Lower lobe of right lung (tissue), 2 donors: ENCODE data around the gene FAM234B. TPM values are rescaled to one million over a fixed set of nuclear protein-coding genes. Genes with fewer than 3 reads are reported as not detected.

ENCODE experiments used
- ATAC-seq, 2 donors: fragments of 200-7000 bp; cut with Tn5 transposase; one replicate each; pipeline ENCODE4 v1.9.1; 2020 to 2022; ENCODE audit warnings: mild to moderate bottlenecking in 2 of 2, moderate library complexity in 2 of 2
- DNase-seq: peaks from one replicate; pipeline ENCODE4 v3.0.0-alpha.2; 2020
- H3K27ac ChIP-seq: fragments of 200-600 bp; one replicate; pipeline ENCODE4 v1.8.0; 2022
- H3K27me3 ChIP-seq: fragments of 200-600 bp; one replicate; pipeline ENCODE4 v1.8.0; 2022; ENCODE audit warnings: low read depth
- H3K36me3 ChIP-seq: fragments of 200-600 bp; one replicate; pipeline ENCODE4 v1.8.0; 2022; ENCODE audit warnings: mild to moderate bottlenecking
- H3K4me1 ChIP-seq: fragments of 200-600 bp; one replicate; pipeline ENCODE4 v1.8.0; 2022
- H3K4me3 ChIP-seq: fragments of 200-600 bp; one replicate; pipeline ENCODE4 v1.8.0; 2022; ENCODE audit warnings: mild to moderate bottlenecking
- H3K9me3 ChIP-seq: fragments of 200-600 bp; one replicate; pipeline ENCODE4 v1.8.0; 2022
- intact Hi-C: fragments of 100-400 bp; cut with DNase I; formaldehyde crosslinking; loops from one replicate; pipeline ENCODE4 v1.11.0; 2022
- total RNA-seq: library from RNA; stranded (reverse); fragmentation: NEBNext Ultra II Directional; extraction: Animal tissue kit (Norgen Biotek cat#: 25700); gene quantifications from one replicate; pipeline ENCODE4 v1.2.1, GENCODE V29; 2021
- TF ChIP-seq, protein P1 (sequence below): fragments of 200-600 bp; IDR thresholded peaks from one replicate; pipeline ENCODE4 v1.8.0; 2022; ENCODE audit warnings: antibody characterized with exemption, mild to moderate bottlenecking
- donor health status: DM: no; HTN: yes; CAD: no; lungs with severe emphysema.

The FAM234B gene
- total RNA-seq, 1 donor from 2014 or later: 7.5 TPM

DNA sequence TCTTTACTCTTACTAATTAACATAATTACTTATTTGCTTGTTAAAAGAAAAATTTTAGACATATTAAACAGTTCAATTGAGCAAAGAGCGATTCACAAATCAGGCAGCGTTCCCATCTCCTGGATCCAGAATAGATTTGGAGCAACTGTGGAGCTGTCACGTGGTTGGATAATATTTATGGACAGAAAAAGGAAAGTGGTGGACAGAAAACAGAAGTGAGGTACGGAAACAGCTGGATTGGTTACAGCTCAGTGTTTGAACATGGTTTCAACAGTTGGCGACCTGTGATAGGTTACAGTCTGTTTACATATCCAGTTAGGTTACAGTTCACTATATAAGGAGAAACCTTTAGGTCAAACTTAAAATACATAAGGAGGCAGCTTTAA, 19.7 kb upstream of the FAM234B start:
- no peak for ATAC-seq
- H3K27ac ChIP-seq: no peak overlapping the region
- no peaks in the 10 kb centered on the region for H3K36me3 ChIP-seq
- no peak overlapping the region for H3K4me3 ChIP-seq
- H3K9me3 ChIP-seq: no peaks in the 10 kb centered on the region
- no peaks in the 10 kb centered on the region for H3K27me3 ChIP-seq
- no peaks in the 10 kb centered on the region for H3K4me1 ChIP-seq
- DNase-seq: no peak
- intact Hi-C loops: no loop called here
- TF ChIP-seq, protein P1, sequence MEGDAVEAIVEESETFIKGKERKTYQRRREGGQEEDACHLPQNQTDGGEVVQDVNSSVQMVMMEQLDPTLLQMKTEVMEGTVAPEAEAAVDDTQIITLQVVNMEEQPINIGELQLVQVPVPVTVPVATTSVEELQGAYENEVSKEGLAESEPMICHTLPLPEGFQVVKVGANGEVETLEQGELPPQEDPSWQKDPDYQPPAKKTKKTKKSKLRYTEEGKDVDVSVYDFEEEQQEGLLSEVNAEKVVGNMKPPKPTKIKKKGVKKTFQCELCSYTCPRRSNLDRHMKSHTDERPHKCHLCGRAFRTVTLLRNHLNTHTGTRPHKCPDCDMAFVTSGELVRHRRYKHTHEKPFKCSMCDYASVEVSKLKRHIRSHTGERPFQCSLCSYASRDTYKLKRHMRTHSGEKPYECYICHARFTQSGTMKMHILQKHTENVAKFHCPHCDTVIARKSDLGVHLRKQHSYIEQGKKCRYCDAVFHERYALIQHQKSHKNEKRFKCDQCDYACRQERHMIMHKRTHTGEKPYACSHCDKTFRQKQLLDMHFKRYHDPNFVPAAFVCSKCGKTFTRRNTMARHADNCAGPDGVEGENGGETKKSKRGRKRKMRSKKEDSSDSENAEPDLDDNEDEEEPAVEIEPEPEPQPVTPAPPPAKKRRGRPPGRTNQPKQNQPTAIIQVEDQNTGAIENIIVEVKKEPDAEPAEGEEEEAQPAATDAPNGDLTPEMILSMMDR: no peak

DNA sequence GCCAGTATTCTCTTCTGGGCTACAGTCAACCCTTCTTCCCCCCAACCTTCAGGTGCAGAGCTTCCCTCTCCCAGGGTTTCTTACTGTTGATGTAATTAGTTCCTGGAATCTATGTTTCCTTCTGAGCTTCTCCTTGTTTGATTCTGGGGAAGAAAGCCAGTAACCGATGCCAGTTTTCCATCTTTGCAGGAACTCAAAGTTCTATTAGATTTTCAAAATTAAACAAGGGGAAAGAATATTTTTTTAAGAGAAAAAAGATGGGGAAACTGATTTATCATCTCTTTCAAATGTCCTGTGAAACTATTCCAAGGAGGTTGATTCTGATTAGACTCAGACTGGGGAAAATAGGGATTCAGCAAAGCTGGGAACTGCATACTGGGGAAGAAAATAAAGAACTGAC, 17.9 kb upstream of the FAM234B start:
- TF ChIP-seq, protein P1: no peak
- Histone ChIP-seq H3K36me3 (no peaks in the 10 kb centered on the region), H3K9me3 (no peaks in the 10 kb centered on the region), H3K4me3 (no peak overlapping the region), H3K27ac (no peak overlapping the region), H3K27me3 (no peaks in the 10 kb centered on the region), H3K4me1 (no peaks in the 10 kb centered on the region)
- ATAC-seq (no peak), DNase-seq (no peak)
- intact Hi-C loops: no loop called here

DNA sequence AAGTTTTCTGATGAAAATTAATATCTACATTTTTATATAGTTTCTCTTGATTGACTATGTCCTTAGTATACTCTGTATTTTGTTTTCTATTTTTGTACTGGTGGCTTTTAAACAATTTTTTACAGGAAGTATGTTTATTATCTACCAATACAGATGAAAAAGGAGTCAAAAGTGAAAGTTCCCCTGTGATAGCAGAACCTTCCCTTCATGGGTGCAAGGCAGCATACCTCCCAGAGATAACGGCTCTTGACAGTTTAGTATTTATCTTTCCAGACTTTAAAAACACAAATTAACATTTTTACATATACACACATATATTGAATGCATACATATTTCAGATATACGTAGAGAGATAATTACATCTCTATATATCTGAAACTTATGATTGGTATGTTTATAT, 17.1 kb upstream of the FAM234B start:
- Histone ChIP-seq H3K9me3 (no peaks in the 10 kb centered on the region), H3K4me1 (no peaks in the 10 kb centered on the region), H3K27ac (no peak overlapping the region), H3K27me3 (no peaks in the 10 kb centered on the region), H3K36me3 (no peaks in the 10 kb centered on the region), H3K4me3 (no peak overlapping the region)
- ATAC-seq: no peak
- intact Hi-C loops: no loop called here
- TF ChIP-seq, protein P1: no peak
- DNase-seq: no peak

DNA sequence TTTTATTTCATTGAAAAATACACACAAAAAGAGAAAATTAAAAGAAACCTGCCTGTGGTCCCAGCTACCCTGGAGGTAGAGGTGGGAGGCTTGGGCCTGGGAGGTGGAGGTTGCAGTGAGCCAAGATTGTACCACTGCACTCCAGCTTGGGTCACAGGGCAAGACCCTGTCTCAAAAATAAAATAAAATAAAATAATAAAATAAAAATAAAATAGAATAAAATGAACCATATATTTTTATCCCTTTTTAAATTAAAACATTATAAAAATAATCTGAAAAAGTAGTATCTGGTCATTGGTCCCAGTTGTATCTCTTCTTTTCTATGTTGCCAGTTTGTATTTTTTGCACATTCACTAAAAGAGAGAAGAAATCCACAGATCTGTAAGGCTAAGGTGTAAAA, 16.7 kb upstream of the FAM234B start:
- no peak for DNase-seq
- H3K4me3 ChIP-seq: no peak overlapping the region
- H3K9me3 ChIP-seq: no peaks in the 10 kb centered on the region
- H3K27me3 ChIP-seq: no peaks in the 10 kb centered on the region
- no peaks in the 10 kb centered on the region for H3K36me3 ChIP-seq
- TF ChIP-seq, protein P1: no peak
- intact Hi-C loops: no loop called here
- H3K4me1 ChIP-seq: no peaks in the 10 kb centered on the region
- ATAC-seq: no peak
- H3K27ac ChIP-seq: no peak overlapping the region

DNA sequence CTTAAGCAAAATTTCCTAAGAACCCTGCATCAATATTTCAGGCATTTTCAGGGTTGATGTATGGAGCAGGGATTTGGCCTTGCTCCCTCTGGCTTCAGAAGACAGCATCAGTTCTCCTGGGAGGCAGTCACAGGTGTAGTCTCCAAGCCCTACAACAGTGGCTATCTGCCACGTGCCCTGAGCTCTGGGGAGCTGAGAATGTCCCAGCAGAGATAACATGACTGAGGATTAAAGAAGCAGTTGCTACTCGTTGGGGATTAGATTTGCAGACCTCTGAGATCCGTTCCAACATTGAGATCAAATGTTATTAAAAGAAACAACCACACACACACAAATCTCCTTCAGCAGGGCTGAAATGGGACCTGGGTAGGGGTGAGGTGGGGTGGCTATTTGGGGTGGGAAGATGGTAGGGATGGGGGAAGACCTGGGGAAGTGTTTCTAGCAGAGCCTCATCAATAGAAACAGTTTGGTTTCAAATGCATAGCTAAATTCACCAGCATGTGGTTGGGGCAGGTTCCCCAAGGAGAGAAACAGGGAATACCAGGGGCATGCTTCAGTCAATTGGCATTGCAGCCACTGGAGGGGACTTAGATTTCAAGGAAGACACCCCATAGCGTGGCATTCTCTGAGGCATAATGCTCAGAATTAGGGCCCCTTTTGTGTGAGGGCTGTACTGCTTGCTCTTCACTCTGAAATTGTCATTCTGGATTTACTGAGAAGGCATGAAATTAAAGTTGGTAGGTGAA, 15.2 kb upstream of the FAM234B start:
- no peaks in the 10 kb centered on the region for H3K27me3 ChIP-seq
- intact Hi-C loops: no loop called here
- H3K27ac ChIP-seq: no peak overlapping the region
- no peaks in the 10 kb centered on the region for H3K9me3 ChIP-seq
- TF ChIP-seq, protein P1: no peak
- H3K4me3 ChIP-seq: no peak overlapping the region
- no peak for DNase-seq
- no peak for ATAC-seq
- no peaks in the 10 kb centered on the region for H3K36me3 ChIP-seq
- H3K4me1 ChIP-seq: no peaks in the 10 kb centered on the region
